Kidney (tissue), 14 donors: ENCODE results near the gene CETN3. TPM values are rescaled to one million over a fixed set of nuclear protein-coding genes. Genes with fewer than 3 reads are reported as not detected.

Source experiments
- DNase-seq, 5 donors: peaks; one replicate each; pipeline ENCODE4 v3.0.0-alpha.2; 2013 to 2020
- FAIRE-seq: peaks from 2 replicates; lab custom pipeline; 2012; peaks lifted over from hg19 to GRCh38; lab: Jason Lieb, UNC
- H3K27ac ChIP-seq, 2 donors: one replicate each; pipeline ENCODE4 v1.7.0; 2013; ENCODE audit warnings: low read depth in 2 of 2, low read length in 2 of 2, inconsistent platforms in 1 of 2
- H3K27me3 ChIP-seq: one replicate; pipeline ENCODE4 v1.7.1; 2013; ENCODE audit warnings: low read length, inconsistent platforms; ENCODE audit not compliant: control insufficient read depth, insufficient read depth
- H3K36me3 ChIP-seq, 3 donors: one replicate each; pipeline versions ENCODE4 v1.7.0 to v1.7.1; 2013; ENCODE audit warnings: low read length in 3 of 3, control low read depth in 1 of 3, inconsistent platforms in 1 of 3; ENCODE audit not compliant: insufficient read depth in 3 of 3, control insufficient read depth in 2 of 3
- H3K4me1 ChIP-seq, 3 donors: one replicate each; pipeline versions ENCODE4 v1.7.0 to v1.7.1; 2013; ENCODE audit warnings: low read length in 3 of 3, inconsistent platforms in 1 of 3, low read depth in 1 of 3; ENCODE audit not compliant: control insufficient read depth in 2 of 3, insufficient read depth in 2 of 3
- H3K4me3 ChIP-seq, 3 donors: one replicate each; pipeline versions ENCODE4 v1.7.0 to v1.8.1; 2013; ENCODE audit warnings: low read length in 3 of 3, control low read depth in 1 of 3, inconsistent platforms in 1 of 3
- H3K9ac ChIP-seq, 3 donors: one replicate each; pipeline versions ENCODE4 v1.7.0 to v1.7.1; 2013; ENCODE audit warnings: low read length in 3 of 3, control low read depth in 1 of 3, inconsistent platforms in 1 of 3
- H3K9me3 ChIP-seq, 3 donors: one replicate each; pipeline versions ENCODE4 v1.7.0 to v1.7.1; 2013; ENCODE audit warnings: low read length in 3 of 3, control low read depth in 1 of 3, inconsistent platforms in 1 of 3; ENCODE audit not compliant: control insufficient read depth in 2 of 3, insufficient read depth in 1 of 3
- intact Hi-C: fragments of 100-400 bp; cut with DNase I; formaldehyde crosslinking; loops from one replicate; pipeline ENCODE4 v1.11.1; 2022
- polyA plus RNA-seq: library from polyadenylated mRNA; stranded (reverse); fragments of 350-450 nt; fragmentation: Illumina TruSeq; extraction: RNeasy Lipid Tissue Mini Kit (QIAGEN cat#74804); gene quantifications from one replicate; pipeline ENCODE4 v1.2.3, GENCODE V29; 2014; ENCODE audit warnings: low read depth, low replicate concordance; ENCODE audit not compliant: insufficient read depth
- total RNA-seq: library from RNA; stranded (reverse); fragmentation: NEBNext Ultra II Directional; extraction: Animal tissue kit (Norgen Biotek cat#: 25700); gene quantifications from one replicate; pipeline ENCODE4 v1.2.1, GENCODE V29; 2021
- TF ChIP-seq, protein P1 (sequence below): IDR thresholded peaks from 3 replicates; pipeline ENCODE4 v1.5.1; 2012; ENCODE audit warnings: mild to moderate bottlenecking, moderate library complexity, borderline replicate concordance; ENCODE audit not compliant: insufficient read depth; ENCODE audit errors: extremely low read depth
- donor health status: control.
- donor health status: control.
- donor health status: control.
- donor health status: control.
- donor health status: control.
- donor health status: DM: yes; HTN: yes; CAD: no.
- donor health status: Normal renal cell carcinoma (clear cell type).

CETN3 gene
- total and polyA plus RNA-seq, 2 donors from 2014 or later = 19.8 to 50.0 TPM

DNA sequence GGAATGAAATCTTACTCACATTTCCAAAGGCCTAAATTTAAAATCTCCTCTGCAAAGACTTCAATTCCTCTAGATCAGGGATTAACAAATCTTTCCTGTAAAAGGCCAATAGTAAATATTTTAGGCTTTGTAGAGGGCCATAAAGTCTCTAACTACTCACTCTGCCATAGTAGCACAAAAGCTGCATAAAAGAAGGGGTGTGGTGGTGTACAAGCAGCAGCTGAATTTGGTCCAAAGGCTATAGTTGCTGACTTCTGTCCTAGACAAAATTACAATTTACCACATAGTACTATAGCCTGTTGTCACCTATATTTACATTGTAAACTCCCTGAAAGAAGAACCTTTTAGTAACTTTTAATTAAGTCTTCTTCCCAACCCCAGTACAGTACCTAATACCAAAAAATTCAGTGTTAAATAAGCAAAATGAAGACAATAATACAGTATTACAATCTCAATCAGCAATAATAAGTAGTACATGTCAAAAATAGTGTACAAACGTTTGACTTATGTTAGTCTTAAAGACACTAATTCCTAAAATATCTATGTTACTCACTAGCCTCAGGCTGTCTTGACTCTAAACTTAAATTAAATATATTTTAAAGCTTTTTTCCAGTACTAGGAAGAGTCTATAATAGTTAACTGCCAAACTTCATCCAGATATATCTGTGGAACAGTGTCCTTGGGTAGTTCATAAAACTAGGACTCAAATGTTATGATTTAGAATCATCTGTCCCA, 6.9 kb downstream of the CETN3 start:
- TF ChIP-seq, protein P1, sequence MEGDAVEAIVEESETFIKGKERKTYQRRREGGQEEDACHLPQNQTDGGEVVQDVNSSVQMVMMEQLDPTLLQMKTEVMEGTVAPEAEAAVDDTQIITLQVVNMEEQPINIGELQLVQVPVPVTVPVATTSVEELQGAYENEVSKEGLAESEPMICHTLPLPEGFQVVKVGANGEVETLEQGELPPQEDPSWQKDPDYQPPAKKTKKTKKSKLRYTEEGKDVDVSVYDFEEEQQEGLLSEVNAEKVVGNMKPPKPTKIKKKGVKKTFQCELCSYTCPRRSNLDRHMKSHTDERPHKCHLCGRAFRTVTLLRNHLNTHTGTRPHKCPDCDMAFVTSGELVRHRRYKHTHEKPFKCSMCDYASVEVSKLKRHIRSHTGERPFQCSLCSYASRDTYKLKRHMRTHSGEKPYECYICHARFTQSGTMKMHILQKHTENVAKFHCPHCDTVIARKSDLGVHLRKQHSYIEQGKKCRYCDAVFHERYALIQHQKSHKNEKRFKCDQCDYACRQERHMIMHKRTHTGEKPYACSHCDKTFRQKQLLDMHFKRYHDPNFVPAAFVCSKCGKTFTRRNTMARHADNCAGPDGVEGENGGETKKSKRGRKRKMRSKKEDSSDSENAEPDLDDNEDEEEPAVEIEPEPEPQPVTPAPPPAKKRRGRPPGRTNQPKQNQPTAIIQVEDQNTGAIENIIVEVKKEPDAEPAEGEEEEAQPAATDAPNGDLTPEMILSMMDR = no peak
- DNase-seq (no peak), FAIRE-seq (no peak)
- Histone ChIP-seq H3K4me3 (no peak overlapping the region), H3K36me3 (peaks cover 0 to 10% (median 6%) of the 10 kb centered on the region in 3 donors), H3K27ac (no peak overlapping the region), H3K4me1 (no peaks in the 10 kb centered on the region), H3K27me3 (no peaks in the 10 kb centered on the region), H3K9me3 (no peaks in the 10 kb centered on the region), H3K9ac (no peak overlapping the region)
- intact Hi-C loops = no loop called here

DNA sequence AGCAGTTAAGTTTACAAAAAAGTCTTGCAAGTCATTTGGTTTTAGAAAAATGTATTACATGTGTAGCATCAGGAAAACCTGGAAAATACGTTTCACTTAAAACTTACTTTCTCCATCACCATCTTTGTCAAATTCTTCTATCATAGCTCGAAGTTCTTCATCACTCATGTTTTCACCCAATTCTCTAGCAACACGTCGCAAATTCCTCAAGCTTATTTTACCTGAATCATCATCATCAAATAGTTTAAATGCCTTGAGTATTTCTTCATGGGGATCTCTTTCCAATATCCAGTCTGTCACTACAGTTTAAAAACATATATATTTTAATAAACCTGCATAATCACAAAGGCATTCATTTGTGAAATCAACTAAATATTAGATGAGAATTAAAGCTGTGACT, 10.3 kb downstream of the CETN3 start:
- H3K4me1 ChIP-seq = no peaks in the 10 kb centered on the region
- intact Hi-C loops = no loop called here
- no peak overlapping the region for H3K27ac ChIP-seq
- no peaks in the 10 kb centered on the region for H3K9me3 ChIP-seq
- H3K9ac ChIP-seq = no peak overlapping the region
- FAIRE-seq = no peak
- no peaks in the 10 kb centered on the region for H3K27me3 ChIP-seq
- no peak overlapping the region for H3K4me3 ChIP-seq
- TF ChIP-seq, protein P1 = no peak
- H3K36me3 ChIP-seq = peaks cover 0 to 7% (median 3%) of the 10 kb centered on the region in 3 donors
- no peak for DNase-seq

DNA sequence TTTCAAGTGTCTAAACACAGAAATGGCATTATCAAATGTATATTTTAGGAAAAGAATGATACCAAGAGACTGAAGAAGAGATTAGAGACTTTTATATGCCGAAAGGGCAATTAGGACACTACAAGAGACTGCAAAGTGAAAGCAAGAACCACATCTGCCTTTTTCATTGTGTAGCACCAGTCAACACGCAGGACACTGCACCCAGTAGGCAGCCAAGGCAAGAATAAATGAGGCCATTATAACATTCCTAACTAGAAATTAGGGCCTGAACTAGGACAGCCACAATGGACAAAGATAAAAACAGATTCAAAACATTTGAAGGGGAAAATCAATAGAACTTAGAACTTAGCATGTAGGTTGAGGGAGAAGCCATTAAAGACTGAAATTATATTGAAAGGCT, 10.8 kb downstream of the CETN3 start:
- intact Hi-C loops = no loop called here
- FAIRE-seq (no peak), DNase-seq (no peak)
- Histone ChIP-seq H3K4me1 (no peaks in the 10 kb centered on the region), H3K27ac (no peak overlapping the region), H3K9ac (no peak overlapping the region), H3K36me3 (peaks cover 0 to 7% (median 3%) of the 10 kb centered on the region in 3 donors), H3K4me3 (no peak overlapping the region), H3K27me3 (no peaks in the 10 kb centered on the region), H3K9me3 (no peaks in the 10 kb centered on the region)
- TF ChIP-seq, protein P1 = no peak
